HG03378 (cell line): ENCODE data around the gene DNAJB2.
"Not testable (repeated sequence)": the region's sequence is repeated elsewhere in the genome, so short reads cannot be mapped to it uniquely, and the experiment has no call there.

Experiments used
- ATAC-seq: cut with Tn5 transposase; IDR thresholded peaks from one replicate; pipeline ENCODE4 v1.9.1; 2021; ENCODE audit warnings: mild to moderate bottlenecking, moderate library complexity; ENCODE audit not compliant: unreplicated experiment

Gene DNAJB2

GRCh38 chr2:219297766-219298456 is 18.7 kb downstream of the DNAJB2 start:
- no peak for ATAC-seq

DNA sequence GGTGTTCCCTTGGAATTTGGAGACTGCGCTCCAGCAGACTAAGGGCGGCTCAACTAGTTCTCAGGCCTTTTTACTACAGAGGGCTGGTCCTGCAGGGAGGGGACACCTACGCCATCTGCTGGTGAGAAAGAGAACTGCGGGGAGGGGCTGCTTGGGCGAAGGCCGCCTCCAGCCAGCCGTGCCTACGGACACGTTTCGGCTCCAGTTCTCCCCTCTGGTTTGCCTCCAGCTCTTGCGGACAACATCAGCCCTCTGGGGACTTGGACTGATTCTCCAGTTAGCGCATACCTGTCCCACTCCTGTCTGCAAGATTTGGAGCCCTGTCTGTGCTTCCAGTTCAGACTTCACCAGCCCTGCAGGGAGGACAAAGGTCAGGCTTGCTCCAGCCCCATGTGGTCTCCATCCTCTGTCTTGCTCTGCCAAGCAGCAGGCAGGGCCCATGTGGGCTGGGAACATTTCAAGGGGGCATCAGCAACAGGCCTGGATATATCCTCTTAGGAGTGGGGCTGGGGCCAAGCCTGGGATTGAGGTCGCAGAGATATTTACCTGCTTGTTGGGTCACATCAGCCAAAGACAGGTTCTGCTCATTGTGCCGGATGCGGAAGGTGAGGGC is 19.7 kb downstream of the DNAJB2 start:
- peak; percentile 61 for ATAC-seq

DNA sequence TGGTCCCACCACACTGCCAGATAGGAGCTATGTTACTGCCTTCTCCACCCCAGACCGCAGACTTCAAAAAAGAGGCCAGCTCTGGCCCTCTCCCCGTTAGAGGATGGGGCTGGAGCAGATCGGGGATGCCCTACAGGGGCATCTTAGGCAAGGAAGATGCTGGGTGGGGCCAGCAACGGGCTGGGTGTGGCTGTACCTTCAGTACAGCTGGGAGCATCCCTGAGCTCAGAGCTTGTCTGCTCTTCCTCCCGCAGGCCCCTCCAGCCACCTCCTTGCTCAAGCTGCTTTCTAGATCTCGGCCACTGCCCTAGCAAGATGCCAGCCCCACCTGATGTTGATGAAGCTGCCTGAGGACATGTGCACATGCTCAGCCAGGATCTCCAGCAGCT is 20.2 kb downstream of the DNAJB2 start:
- no peak for ATAC-seq

GRCh38 chr2:219300022-219300421 is 20.9 kb downstream of the DNAJB2 start:
- no peak for ATAC-seq

DNA sequence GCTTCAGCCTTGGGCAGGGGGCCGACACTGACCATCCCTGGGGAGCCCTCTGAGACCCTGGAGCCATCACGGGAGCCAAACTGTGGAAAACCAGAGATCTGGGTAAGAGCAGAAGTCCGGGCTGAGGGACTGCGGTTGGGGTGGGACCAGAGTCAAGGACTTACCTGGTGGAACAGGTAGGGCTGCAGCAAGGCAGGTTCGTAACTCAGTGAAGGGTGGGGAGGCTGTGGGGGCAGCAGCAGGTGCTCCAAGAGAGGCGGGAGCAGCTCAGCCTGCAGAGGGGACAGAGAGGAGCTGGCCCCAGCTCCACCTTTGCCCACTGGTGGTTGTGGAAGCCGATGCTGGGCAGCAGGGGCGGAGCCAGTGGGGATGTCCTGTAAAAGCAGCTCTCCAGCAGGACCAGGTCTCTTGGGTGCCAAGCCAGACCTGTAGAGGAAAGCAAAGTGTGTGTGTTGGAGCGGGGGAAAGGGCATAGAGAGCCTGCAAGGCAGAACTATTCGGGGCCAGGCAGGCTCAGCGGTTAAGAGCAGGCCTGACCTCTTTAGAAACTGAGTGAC is 23.3 kb downstream of the DNAJB2 start:
- ATAC-seq = no peak

DNA sequence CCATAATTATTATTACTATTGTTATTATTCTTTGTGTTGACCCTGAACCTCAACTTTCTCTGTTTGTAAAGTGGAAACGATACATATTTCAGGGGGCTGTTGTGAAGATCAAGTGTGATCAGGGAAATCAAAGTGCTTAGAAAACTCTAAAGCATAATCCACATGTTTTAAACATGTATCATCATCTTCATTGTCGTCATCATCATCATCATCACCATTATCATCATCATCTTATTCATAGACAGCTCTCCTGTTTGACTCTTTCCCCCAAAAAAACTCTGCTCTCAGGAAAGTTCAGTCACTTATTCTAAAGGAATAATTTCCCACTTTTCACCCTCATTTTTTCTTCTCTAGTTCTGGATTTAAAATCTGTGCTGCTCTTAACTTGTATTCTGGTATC is 25.1 kb downstream of the DNAJB2 start:
- no peak for ATAC-seq

DNA sequence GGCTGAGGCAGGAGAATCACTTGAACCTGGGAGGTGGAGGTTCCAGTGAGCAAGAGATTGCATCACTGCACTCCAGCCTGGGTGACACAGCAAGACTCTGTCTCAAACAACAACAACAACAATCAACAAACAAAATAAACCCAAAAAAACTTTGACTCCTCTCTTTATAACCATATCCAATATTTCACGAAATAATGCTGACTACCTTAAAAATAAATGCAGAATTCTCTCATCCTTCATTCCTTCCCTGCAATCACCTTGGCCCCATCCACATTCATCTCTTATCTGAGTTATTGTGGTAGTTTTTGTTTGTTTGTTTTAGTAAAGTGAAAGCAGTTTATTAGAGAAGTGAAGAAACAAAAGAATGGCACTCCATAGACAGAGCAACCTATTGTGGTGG is 26.9 kb downstream of the DNAJB2 start:
- ATAC-seq = no peak

DNA sequence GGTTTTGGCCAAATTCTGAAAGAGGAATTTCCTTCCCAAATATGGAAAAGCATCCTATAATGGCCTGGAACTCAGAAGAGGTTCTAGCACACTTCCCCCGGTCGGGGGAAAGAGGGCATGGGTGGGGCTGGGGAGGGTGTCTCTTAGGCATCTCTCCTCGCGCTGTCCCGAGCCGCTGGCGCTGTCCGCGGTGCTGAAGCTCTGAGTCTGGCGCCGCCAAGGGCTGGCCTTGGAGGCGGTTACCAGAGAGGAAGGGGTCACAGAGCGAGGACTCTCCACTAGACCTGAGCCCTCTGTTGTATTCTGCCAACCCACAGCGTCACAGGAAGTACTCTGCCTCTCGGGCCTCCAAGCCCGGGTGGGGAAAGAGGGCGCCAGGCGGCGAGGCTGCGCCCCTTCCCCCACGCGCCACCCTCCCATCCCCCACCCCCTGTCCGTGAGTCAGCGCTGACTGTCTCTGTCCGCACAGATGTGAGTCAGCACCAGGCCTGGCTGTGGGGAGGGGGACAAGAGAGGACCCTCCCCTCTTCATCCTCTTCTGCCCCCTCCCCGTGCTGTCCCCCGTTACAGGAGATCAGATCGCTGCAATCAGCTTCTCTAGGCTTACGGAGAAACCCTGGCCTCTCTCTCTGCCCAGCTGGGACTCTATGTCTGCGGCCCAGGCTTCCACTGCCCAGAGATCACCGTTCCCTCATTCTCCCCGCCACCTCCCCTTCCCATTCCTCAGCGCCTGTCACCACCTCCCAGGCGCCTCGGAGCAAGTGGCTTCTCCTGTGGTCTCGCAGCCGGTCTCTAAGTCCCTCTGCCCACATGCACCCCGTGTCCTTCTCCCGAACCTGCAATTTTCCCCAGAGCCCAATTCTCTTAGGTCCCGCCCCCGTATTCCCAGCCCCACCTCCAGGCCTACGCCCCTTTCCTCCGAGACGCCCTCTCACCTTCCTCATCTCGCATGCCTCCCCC is 29.3 kb downstream of the DNAJB2 start:
- ATAC-seq = no peak

- ATAC-seq = no peak
These were observed 30.1 kb downstream of the DNAJB2 start, which contains the start of gene PTPRN for GRCh38 chr2:219309278-219309677. TSS of gene PTPRN (minus strand) at chr2:219309401. CDS start at chr2:219309332, 69 bp downstream.

GRCh38 chr2:219312683-219313263 is 33.6 kb downstream of the DNAJB2 start:
- not testable (repeated sequence) for ATAC-seq

- no peak for ATAC-seq
These were observed 35.8 kb downstream of the DNAJB2 start for GRCh38 chr2:219314804-219315468.

GRCh38 chr2:219323434-219323833 is 44.3 kb downstream of the DNAJB2 start:
- no peak for ATAC-seq

GRCh38 chr2:219325136-219325535 is 46.0 kb downstream of the DNAJB2 start:
- ATAC-seq = no peak

DNA sequence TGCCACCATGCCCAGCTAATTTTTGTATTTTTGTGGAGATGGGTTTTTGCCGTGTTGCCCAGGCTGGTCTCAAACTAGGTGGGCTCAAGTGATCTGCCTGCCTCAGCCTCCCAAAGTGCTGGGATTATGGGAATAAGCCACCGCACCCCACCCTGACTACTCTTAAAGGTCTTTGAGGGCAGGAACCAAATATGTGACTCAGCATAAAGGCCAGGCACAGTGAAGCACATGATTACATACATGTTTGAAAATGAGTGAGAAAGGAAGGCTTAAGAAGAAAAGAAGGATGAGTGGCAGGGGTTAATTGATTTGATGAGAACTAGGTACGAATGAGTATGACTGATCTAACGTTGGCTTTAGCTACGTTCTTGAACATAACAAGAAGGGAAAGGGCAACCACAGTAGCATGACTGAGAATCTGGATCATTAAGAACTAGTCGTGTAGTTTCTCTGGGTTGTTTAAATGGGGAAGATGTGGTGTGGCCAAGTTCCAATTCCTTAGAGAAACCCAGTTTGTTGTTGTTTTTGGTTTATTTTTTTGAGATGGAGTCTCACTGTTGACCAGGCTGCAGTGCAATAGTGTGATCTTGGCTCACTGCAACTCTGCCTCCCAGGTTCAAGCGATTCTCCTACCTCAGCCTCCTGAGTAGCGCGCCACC is 46.6 kb downstream of the DNAJB2 start:
- ATAC-seq = no peak

GRCh38 chr2:219327719-219328118 is 48.6 kb downstream of the DNAJB2 start:
- ATAC-seq = no peak

DNA sequence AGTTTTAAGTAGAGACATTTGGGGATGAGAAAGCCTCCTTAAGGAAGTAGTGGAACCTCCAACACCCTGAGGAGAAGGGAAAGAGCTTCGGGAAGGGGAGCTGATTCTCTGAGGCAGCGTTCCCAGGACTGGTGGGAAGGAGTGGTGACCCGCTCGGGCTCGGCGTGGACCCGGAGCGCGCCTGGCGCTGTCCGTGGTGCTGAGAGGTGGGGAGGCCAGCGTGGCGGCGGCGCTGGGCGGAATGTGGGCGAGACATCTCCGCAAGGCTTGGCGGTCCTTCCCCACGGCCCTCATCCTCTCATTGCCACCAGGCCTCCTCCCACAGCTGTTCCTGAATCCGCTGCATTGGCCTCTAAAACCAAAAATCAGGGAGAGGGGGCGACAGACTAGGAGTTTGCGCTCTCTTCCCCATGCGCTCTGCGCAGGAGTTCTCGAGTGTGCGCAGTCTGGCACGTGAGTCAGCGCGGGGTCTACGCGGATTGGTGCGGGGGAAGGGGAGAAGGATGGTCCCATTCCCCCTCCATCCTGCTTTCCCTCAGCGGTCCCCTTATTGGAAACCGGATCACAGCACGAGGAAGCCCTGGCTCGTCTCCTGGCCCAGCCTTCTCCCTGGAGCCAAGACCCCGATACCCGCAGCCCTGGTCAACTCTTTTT is 52.5 kb downstream of the DNAJB2 start:
- no peak for ATAC-seq

DNA sequence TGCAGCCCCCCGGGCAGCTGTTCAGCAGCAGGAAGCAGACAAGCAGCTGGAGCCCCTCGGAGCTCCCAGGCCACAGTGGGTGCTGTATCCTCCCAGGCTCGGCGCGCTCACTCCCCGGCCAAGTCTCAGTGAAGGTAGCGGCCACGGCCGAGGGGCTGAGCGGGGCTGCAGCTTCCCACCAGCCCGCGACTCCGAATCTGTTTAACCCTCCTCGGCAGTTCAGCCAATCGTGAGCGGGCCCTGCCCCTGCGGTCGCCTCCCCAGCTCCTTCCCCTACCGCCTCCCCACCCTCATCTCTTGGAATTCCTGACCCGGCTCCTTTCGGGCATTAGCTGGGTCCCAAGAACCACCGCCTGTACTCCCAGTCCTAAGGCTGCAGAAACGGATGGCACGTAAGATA is 53.4 kb downstream of the DNAJB2 start, which contains the start of gene RESP18:
Gene RESP18, minus strand, starts transcription at position 203 of the 400 bp plus-strand sequence.
- no peak for ATAC-seq

GRCh38 chr2:219334076-219334475 is 54.9 kb downstream of the DNAJB2 start:
- no peak for ATAC-seq

DNA sequence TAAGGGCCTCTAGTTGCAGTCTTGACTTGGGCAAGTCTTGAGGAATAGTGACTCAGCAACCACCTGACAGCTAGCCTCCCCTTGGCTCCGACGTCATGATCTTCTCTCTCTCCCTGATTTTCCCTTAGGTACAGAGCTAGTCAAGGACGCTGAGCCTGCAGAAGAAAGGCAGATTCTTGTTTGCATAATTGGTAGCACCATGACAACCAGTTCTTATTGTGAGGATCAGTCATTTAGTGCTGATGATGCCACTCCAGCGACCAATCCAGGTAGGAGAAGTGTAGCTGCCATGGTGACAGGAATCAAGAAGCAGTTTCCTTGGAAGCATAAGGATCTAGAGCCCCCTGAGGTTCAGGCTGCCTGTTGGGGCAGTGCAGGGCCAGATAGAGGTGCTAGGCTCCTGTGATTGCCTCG is 56.2 kb downstream of the DNAJB2 start:
- no peak for ATAC-seq
